HepG2 (cell line): ENCODE measurements around the gene SLC5A10. TPM values are rescaled to one million over a fixed set of nuclear protein-coding genes. Genes with fewer than 3 reads are reported as not detected.
A peak's percentile ranks its signal among the peaks of the same experiment; 100 is the strongest.

Experiments used
- ATAC-seq: fragments of 200-7000 bp; cut with Tn5 transposase; 3 replicates; pipeline ENCODE4 v1.9.1; 2020; ENCODE audit warnings: mild to moderate bottlenecking, moderate library complexity
- BruUV-seq: library from RNA; stranded (reverse); fragments of 400-500 nt; replicated peaks from 2 replicates; lab custom pipeline; 2021; lab: Mats Ljungman, UMichigan
- CTCF ChIA-PET: fragments of 300-600 bp; formaldehyde crosslinking; extraction: SDS; loops from one replicate; lab custom pipeline; 2021; ENCODE audit warnings: low total read pairs, inconsistent platforms, low intra/inter-chr PET ratio; lab: Yijun Ruan, JAX
- POLR2A ChIA-PET: fragments of 350-600 bp; sonication (Branson Sonifier 250); formaldehyde crosslinking; loops from one replicate; lab custom pipeline; 2020; ENCODE audit warnings: antibody characterized with exemption, inconsistent platforms; lab: Yijun Ruan, JAX
- DNase-seq: peaks from one replicate; pipeline ENCODE4 v3.0.0-alpha.2; 2015; ENCODE audit warnings: low spot score
- FAIRE-seq: peaks from 3 replicates; lab custom pipeline; 2011; peaks lifted over from hg19 to GRCh38; lab: Jason Lieb, UNC
- H2AFZ ChIP-seq: one replicate; pipeline ENCODE4 v1.6.1; 2011; ENCODE audit warnings: low read length, inconsistent platforms
- H3K27ac ChIP-seq: fragments of 300-600 bp; 3 replicates; pipeline ENCODE4 v1.8.0; 2011; ENCODE audit warnings: mixed run types, mild to moderate bottlenecking, mixed read lengths, low read length, inconsistent platforms; ENCODE audit not compliant: insufficient read depth; ENCODE audit errors: extremely low read length
- H3K27me3 ChIP-seq, 2 experiments: fragments of 200-600 bp in 1 of 2; 2 replicates in 1 of 2; 3 replicates in 1 of 2; pipeline versions ENCODE4 v1.6.0 to v1.8.0; 2011; ENCODE audit warnings: low read length in 2 of 2, mild to moderate bottlenecking in 2 of 2, moderate library complexity in 2 of 2, inconsistent platforms in 1 of 2; ENCODE audit not compliant: insufficient read depth in 2 of 2, control insufficient read depth in 1 of 2
- H3K36me3 ChIP-seq, 2 experiments: fragments of 200-600 bp in 1 of 2; replicated peaks in 1 of 2; 2 replicates in 1 of 2; 3 replicates in 1 of 2; pipeline versions ENCODE4 v1.5.1 to v1.8.0; 2011; ENCODE audit warnings: low read length in 2 of 2, inconsistent platforms in 1 of 2; ENCODE audit not compliant: insufficient read depth in 2 of 2, control insufficient read depth in 1 of 2
- H3K4me1 ChIP-seq: 2 replicates; pipeline ENCODE4 v1.5.1; 2012; ENCODE audit warnings: low read length, inconsistent platforms; ENCODE audit not compliant: insufficient read depth
- H3K4me2 ChIP-seq: 2 replicates; pipeline ENCODE4 v1.6.0; 2011; ENCODE audit warnings: low read depth, low read length, inconsistent platforms
- H3K4me3 ChIP-seq, 3 experiments: fragments of 200-600 bp in 1 of 3; sonication (generic), shearing (Covaris generic) in 1 of 3; replicated peaks in 1 of 3; 2 replicates each; pipeline ENCODE4 v1.5.1; 2011 to 2016; ENCODE audit warnings: low read length in 3 of 3, inconsistent platforms in 2 of 3, low read depth in 2 of 3, mild to moderate bottlenecking in 2 of 3, control low read depth in 1 of 3, mixed read lengths in 1 of 3; ENCODE audit not compliant: insufficient read depth in 1 of 3
- H3K79me2 ChIP-seq: one replicate; pipeline ENCODE4 v1.6.1; 2011; ENCODE audit warnings: low read length, inconsistent platforms; ENCODE audit not compliant: insufficient read depth
- H3K9ac ChIP-seq: 2 replicates; pipeline ENCODE4 v1.6.0; 2011; ENCODE audit warnings: mild to moderate bottlenecking, low read depth, low read length, inconsistent platforms; ENCODE audit not compliant: insufficient read depth
- H3K9me3 ChIP-seq: 2 replicates; pipeline ENCODE4 v1.5.1; 2012; ENCODE audit warnings: mild to moderate bottlenecking, low read length
- H4K20me1 ChIP-seq: 2 replicates; pipeline ENCODE4 v1.6.0; 2011; ENCODE audit warnings: inconsistent platforms, mild to moderate bottlenecking, low read length, moderate library complexity; ENCODE audit not compliant: insufficient read depth
- ELF3 ChIP-seq: IDR thresholded peaks from 2 replicates; pipeline ENCODE4 v1.6.1; 2016; ENCODE audit warnings: missing genetic modification reagents, missing compliant biosample characterization
- ELF4 ChIP-seq: sonication (generic); formaldehyde crosslinking; IDR thresholded peaks from 2 replicates; pipeline ENCODE4 v1.5.0; 2020; ENCODE audit warnings: missing genetic modification reagents, mild to moderate bottlenecking, moderate library complexity, borderline replicate concordance
- FOXP1 ChIP-seq, 2 experiments: fragments of 450-650 bp in 1 of 2; IDR thresholded peaks; 2 replicates each; pipeline ENCODE4 v1.6.1; 2017 to 2018; ENCODE audit warnings: antibody characterized with exemption in 1 of 2
- FOXP4 ChIP-seq: sonication (generic); formaldehyde crosslinking; IDR thresholded peaks from 2 replicates; pipeline ENCODE4 v1.4.0; 2020; ENCODE audit warnings: missing genetic modification reagents
- KLF16 ChIP-seq, 2 experiments: sonication (generic) in 1 of 2; formaldehyde crosslinking in 1 of 2; IDR thresholded peaks; 2 replicates each; pipeline versions ENCODE4 v1.6.1 to v1.8.0; 2016 to 2023; ENCODE audit warnings: missing genetic modification reagents in 2 of 2, missing compliant biosample characterization in 1 of 2
- MED1 ChIP-seq: sonication (generic); formaldehyde crosslinking; IDR thresholded peaks from 2 replicates; pipeline ENCODE4 v1.4.0; 2020; ENCODE audit warnings: missing genetic modification reagents
- MED13 ChIP-seq: sonication (generic); formaldehyde crosslinking; IDR thresholded peaks from 2 replicates; pipeline ENCODE4 v1.5.0; 2020; ENCODE audit warnings: missing genetic modification reagents
- NFE2L1 ChIP-seq: sonication (generic); formaldehyde crosslinking; IDR thresholded peaks from 2 replicates; pipeline ENCODE4 v1.4.0; 2020; ENCODE audit warnings: missing genetic modification reagents, mild to moderate bottlenecking, borderline replicate concordance
- NFKBIZ ChIP-seq: IDR thresholded peaks from 2 replicates; pipeline ENCODE4 v1.6.1; 2018; ENCODE audit warnings: missing genetic modification reagents, missing compliant biosample characterization
- NFRKB ChIP-seq: fragments of 450-650 bp; IDR thresholded peaks from 2 replicates; pipeline ENCODE4 v1.6.1; 2017
- PATZ1 ChIP-seq: sonication (generic); formaldehyde crosslinking; IDR thresholded peaks from 2 replicates; pipeline ENCODE4 v1.4.0; 2020; ENCODE audit warnings: missing genetic modification reagents
- RXRB ChIP-seq: IDR thresholded peaks from 2 replicates; pipeline ENCODE4 v1.6.1; 2016; ENCODE audit warnings: borderline replicate concordance, missing genetic modification reagents, missing compliant biosample characterization
- SIN3A ChIP-seq: IDR thresholded peaks from 2 replicates; pipeline ENCODE4 v1.6.1; 2011; ENCODE audit warnings: low read depth, mild to moderate bottlenecking, control low read depth, low read length, borderline replicate concordance
- ZBTB7A ChIP-seq: sonication (generic); formaldehyde crosslinking; IDR thresholded peaks from 2 replicates; pipeline ENCODE4 v1.8.0; 2022; ENCODE audit warnings: mild to moderate bottlenecking, missing genetic modification reagents
- ZFP36 ChIP-seq: fragments of 150-350 bp; IDR thresholded peaks from 2 replicates; pipeline ENCODE4 v1.6.1; 2018; ENCODE audit warnings: borderline replicate concordance, low read length, low read depth; ENCODE audit not compliant: partially characterized antibody
- ZFP62 ChIP-seq: sonication (generic); formaldehyde crosslinking; IDR thresholded peaks from 2 replicates; pipeline ENCODE4 v1.4.0; 2020; ENCODE audit warnings: missing genetic modification reagents
- ZIK1 ChIP-seq: sonication (generic); formaldehyde crosslinking; IDR thresholded peaks from 2 replicates; pipeline ENCODE4 v1.5.0; 2020; ENCODE audit warnings: mild to moderate bottlenecking, low read depth, missing genetic modification reagents, borderline replicate concordance
- ZNF224 ChIP-seq: sonication (generic); formaldehyde crosslinking; IDR thresholded peaks from 2 replicates; pipeline ENCODE4 v1.5.0; 2020; ENCODE audit warnings: mild to moderate bottlenecking, missing genetic modification reagents
- ZNF263 ChIP-seq: sonication (generic); formaldehyde crosslinking; IDR thresholded peaks from 2 replicates; pipeline ENCODE4 v1.4.0; 2020; ENCODE audit warnings: missing genetic modification reagents
- ZNF546 ChIP-seq: sonication (generic); formaldehyde crosslinking; conservative IDR thresholded peaks from 2 replicates; pipeline ENCODE4 v1.8.1; 2023; ENCODE audit warnings: mild to moderate bottlenecking, missing genetic modification reagents
- ZNF619 ChIP-seq: sonication (generic); formaldehyde crosslinking; IDR thresholded peaks from 2 replicates; pipeline ENCODE4 v1.4.0; 2020; ENCODE audit warnings: mild to moderate bottlenecking, missing genetic modification reagents
- WGBS: methylation state at CpG from one replicate; pipeline ENCODE4 v1.1.6; 2017; ENCODE audit warnings: low lambda C conversion rate; 5-methylcytosine and 5-hydroxymethylcytosine counted together
- in situ Hi-C: cut with HindIII; loops from 2 replicates; pipeline ENCODE4 v1.10.0; 2017; ENCODE audit warnings: low pct_unique_long_range_greater_than_20kb; ENCODE audit not compliant: extremely low pct_ligation_motif_present
- intact Hi-C: fragments of 100-400 bp; cut with micrococcal nuclease; formaldehyde crosslinking; loops from one replicate; pipeline ENCODE4 v1.10.0; 2022; ENCODE audit not compliant: unreplicated experiment
- polyA plus RNA-seq, 8 experiments: library from polyadenylated mRNA; depleted of rRNA in 3 of 8; stranded (reverse) in 7 of 8; unstranded in 1 of 8; fragments of >200 nt; fragmentation: Illumina TruSeq in 4 of 8; extraction: Trizol in 4 of 8; gene quantifications; 2 replicates each; pipeline versions ENCODE4 v1.2.1 to v1.2.3, GENCODE V29; 2011 to 2016; ENCODE audit warnings: low read depth in 4 of 8, missing spikeins in 1 of 8, mixed read lengths in 1 of 8; ENCODE audit not compliant: insufficient read depth in 1 of 8
- total RNA-seq, 5 experiments: library from RNA; depleted of rRNA; stranded (reverse); fragments of >200 nt; fragmentation: Illumina TruSeq; extraction: Trizol; gene quantifications; 2 replicates each; pipeline ENCODE4 v1.2.3, GENCODE V29; 2016; ENCODE audit warnings: low read depth in 1 of 5

SLC5A10 gene
- total and polyA plus RNA-seq, 2 of the 13 experiments (the other 11 are each of a cell fraction or from before 2014, with no cell fraction given) = 0.05 TPM; not detected in 1

- TF ChIP-seq SIN3A (no peak), ZNF619 (CRISPR knock-in tag) (no peak), RXRB (CRISPR knock-in tag) (no peak), MED13 (CRISPR knock-in tag) (no peak), NFRKB (no peak), ELF3 (CRISPR knock-in tag) (no peak), NFKBIZ (CRISPR knock-in tag) (no peak), ZNF546 (CRISPR knock-in tag) (no peak)
Measured at GRCh38 chr17:19018600-19018950, 66.6 kb downstream of the SLC5A10 start (continued).

- H2AFZ ChIP-seq = no peak overlapping the region
- ATAC-seq (peak; percentile 32), DNase-seq (no peak), FAIRE-seq (no peak)
- CTCF ChIA-PET = no interaction called here
- peak overlapping the region in 1 of 3 experiments; percentile 35; a peak in 1 of 6 replicates for H3K4me3 ChIP-seq
- H3K27ac ChIP-seq = no peak overlapping the region
- in situ Hi-C loops (no loop called here), intact Hi-C loops (no loop called here)
- no peak overlapping the region for H3K9ac ChIP-seq
- POLR2A ChIA-PET = interaction anchor here (1.9 kb wide), 1 partner anchor 13 kb away, joined by 11 read pairs; no protein-coding TSS in a partner anchor
- peak overlapping the region; percentile 47 for H3K4me2 ChIP-seq
- no peaks in the 10 kb centered on the region for H3K79me2 ChIP-seq
- BruUV-seq = no TSS peak
- peaks cover 59% of the 10 kb centered on the region for H3K4me1 ChIP-seq
- H3K36me3 ChIP-seq = no peaks in the 10 kb centered on the region
- peaks cover 4 to 32% of the 10 kb centered on the region in 2 experiments; a peak in 3 of 5 replicates for H3K27me3 ChIP-seq
- 22% methylated on average over 12 of the region's 27 CpGs for WGBS
- no peaks in the 10 kb centered on the region for H4K20me1 ChIP-seq
- no peaks in the 10 kb centered on the region for H3K9me3 ChIP-seq
- TF ChIP-seq ELF4 (no peak), KLF16 (CRISPR knock-in tag; IDR thresholded peaks at IDR 0.05) (no peak), PATZ1 (CRISPR knock-in tag) (peak; percentile 59; the same call in 1 of the 2 replicates), ZFP36 (no peak), FOXP1 (IDR thresholded peaks at IDR 0.05) (no peak), FOXP1 (CRISPR knock-in tag; IDR thresholded peaks at IDR 0.05) (no peak), FOXP4 (CRISPR knock-in tag) (no peak), NFE2L1 (CRISPR knock-in tag) (no peak), ZBTB7A (CRISPR knock-in tag) (0 out of 2 replicates have a peak, but pooled peaks have one; percentile 15), ZFP62 (CRISPR knock-in tag) (no peak), ZIK1 (CRISPR knock-in tag) (no peak), ZNF224 (CRISPR knock-in tag) (no peak), ZNF263 (CRISPR knock-in tag) (peak; percentile 63; the same call in 1 of the 2 replicates), MED1 (CRISPR knock-in tag) (no peak)
Measured at GRCh38 chr17:19019041-19019941, 67.3 kb downstream of the SLC5A10 start.
